ENCODE data around the gene ANKS1A.

DNA sequence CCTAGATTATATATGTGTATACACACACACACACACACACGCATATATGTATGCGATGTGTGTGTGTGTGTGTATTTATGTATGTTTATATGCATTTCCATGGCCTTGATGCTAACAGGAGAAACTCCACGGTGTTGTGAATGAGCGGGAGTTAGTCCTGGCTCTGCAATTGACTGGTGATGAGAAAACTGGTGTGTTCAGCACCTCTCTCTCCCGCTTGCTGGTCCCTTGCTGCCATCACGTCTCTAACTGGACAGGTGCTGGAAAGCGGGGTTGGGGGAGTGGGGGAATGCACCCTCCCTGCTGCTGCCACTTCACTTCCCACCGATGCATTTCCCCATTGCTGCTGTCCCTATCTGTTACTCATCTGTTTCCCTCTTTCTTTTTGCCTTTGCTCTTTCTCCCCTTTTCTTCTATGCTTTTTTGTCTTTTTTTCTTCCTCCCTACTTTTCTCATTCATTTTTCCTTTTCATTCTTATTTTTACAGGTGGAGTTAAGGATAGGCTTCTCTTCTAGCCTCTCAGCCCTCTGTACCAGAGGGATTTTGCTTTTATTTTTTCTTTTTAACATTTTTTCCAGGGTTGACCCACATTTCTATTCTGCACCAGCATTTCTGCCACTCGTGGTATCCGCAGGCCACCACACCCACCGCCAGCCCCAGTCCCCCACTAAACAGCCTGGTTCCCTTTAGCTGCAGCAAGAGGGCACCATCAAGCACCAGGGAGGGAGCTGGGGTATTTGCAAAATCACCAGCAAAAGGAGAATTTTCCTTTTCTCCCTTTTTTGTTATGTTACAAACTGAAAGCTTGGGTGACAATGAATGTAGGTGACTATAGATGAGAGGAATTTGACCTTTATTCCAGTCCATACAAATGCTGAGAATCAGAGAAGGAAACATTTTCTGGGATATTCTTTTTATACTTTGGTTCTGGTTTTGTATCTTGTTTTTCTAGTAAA, 136.5 kb downstream of the ANKS1A start:
- TF ChIP-seq, protein P1, sequence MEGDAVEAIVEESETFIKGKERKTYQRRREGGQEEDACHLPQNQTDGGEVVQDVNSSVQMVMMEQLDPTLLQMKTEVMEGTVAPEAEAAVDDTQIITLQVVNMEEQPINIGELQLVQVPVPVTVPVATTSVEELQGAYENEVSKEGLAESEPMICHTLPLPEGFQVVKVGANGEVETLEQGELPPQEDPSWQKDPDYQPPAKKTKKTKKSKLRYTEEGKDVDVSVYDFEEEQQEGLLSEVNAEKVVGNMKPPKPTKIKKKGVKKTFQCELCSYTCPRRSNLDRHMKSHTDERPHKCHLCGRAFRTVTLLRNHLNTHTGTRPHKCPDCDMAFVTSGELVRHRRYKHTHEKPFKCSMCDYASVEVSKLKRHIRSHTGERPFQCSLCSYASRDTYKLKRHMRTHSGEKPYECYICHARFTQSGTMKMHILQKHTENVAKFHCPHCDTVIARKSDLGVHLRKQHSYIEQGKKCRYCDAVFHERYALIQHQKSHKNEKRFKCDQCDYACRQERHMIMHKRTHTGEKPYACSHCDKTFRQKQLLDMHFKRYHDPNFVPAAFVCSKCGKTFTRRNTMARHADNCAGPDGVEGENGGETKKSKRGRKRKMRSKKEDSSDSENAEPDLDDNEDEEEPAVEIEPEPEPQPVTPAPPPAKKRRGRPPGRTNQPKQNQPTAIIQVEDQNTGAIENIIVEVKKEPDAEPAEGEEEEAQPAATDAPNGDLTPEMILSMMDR (IDR thresholded peaks at IDR 0.05): no peak
- TF ChIP-seq SMAD3 (CRISPR knock-in tag; IDR thresholded peaks at IDR 0.05; ENCODE audit: borderline replicate concordance) (no peak), ZNF121 (CRISPR knock-in tag; IDR thresholded peaks at IDR 0.05) (no peak), ZNF263 (CRISPR knock-in tag; IDR thresholded peaks at IDR 0.05; ENCODE audit: low read depth) (no peak), ETV6 (CRISPR knock-in tag; IDR thresholded peaks at IDR 0.05) (no peak), TCF7 (CRISPR knock-in tag; IDR thresholded peaks at IDR 0.05; ENCODE audit: low read depth) (no peak), ZNF317 (CRISPR knock-in tag; IDR thresholded peaks at IDR 0.05; ENCODE audit: borderline replicate concordance, low read depth) (no peak), ZBTB21 (CRISPR knock-in tag; IDR thresholded peaks at IDR 0.05; ENCODE audit: borderline replicate concordance) (no peak), ZNF423 (CRISPR knock-in tag; IDR thresholded peaks at IDR 0.05) (no peak), ELF4 (CRISPR knock-in tag; IDR thresholded peaks at IDR 0.05; ENCODE audit: low read depth) (no peak)
- TF ChIP-seq, protein P2, sequence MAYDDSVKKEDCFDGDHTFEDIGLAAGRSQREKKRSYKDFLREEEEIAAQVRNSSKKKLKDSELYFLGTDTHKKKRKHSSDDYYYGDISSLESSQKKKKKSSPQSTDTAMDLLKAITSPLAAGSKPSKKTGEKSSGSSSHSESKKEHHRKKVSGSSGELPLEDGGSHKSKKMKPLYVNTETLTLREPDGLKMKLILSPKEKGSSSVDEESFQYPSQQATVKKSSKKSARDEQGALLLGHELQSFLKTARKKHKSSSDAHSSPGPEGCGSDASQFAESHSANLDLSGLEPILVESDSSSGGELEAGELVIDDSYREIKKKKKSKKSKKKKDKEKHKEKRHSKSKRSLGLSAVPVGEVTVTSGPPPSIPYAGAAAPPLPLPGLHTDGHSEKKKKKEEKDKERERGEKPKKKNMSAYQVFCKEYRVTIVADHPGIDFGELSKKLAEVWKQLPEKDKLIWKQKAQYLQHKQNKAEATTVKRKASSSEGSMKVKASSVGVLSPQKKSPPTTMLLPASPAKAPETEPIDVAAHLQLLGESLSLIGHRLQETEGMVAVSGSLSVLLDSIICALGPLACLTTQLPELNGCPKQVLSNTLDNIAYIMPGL (CRISPR knock-in tag; IDR thresholded peaks at IDR 0.05): no peak
- TF ChIP-seq, protein P3, sequence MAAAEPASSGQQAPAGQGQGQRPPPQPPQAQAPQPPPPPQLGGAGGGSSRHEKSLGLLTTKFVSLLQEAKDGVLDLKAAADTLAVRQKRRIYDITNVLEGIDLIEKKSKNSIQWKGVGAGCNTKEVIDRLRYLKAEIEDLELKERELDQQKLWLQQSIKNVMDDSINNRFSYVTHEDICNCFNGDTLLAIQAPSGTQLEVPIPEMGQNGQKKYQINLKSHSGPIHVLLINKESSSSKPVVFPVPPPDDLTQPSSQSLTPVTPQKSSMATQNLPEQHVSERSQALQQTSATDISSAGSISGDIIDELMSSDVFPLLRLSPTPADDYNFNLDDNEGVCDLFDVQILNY (CRISPR knock-in tag; IDR thresholded peaks at IDR 0.05): no peak
- TF ChIP-seq, protein P4, sequence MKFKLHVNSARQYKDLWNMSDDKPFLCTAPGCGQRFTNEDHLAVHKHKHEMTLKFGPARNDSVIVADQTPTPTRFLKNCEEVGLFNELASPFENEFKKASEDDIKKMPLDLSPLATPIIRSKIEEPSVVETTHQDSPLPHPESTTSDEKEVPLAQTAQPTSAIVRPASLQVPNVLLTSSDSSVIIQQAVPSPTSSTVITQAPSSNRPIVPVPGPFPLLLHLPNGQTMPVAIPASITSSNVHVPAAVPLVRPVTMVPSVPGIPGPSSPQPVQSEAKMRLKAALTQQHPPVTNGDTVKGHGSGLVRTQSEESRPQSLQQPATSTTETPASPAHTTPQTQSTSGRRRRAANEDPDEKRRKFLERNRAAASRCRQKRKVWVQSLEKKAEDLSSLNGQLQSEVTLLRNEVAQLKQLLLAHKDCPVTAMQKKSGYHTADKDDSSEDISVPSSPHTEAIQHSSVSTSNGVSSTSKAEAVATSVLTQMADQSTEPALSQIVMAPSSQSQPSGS (CRISPR knock-in tag; IDR thresholded peaks at IDR 0.05; ENCODE audit: borderline replicate concordance, low read depth): no peak

Measured in WTC11 (cell line).